Cardiac septum (tissue), 1 donor: ENCODE data around the gene ADAM8. TPM values are rescaled to one million over a fixed set of nuclear protein-coding genes. Genes with fewer than 3 reads are reported as not detected.

Source experiments
- DNase-seq: peaks from one replicate; pipeline ENCODE4 v3.0.0-alpha.2; 2020; ENCODE audit warnings: low spot score
- intact Hi-C: fragments of 100-400 bp; cut with DNase I; formaldehyde crosslinking; loops from one replicate; pipeline ENCODE4 v1.14.0; 2022
- total RNA-seq: library from RNA; stranded (reverse); fragmentation: NEBNext Ultra II Directional; extraction: Animal tissue kit (Norgen Biotek cat#: 25700); gene quantifications from one replicate; pipeline ENCODE4 v1.2.1, GENCODE V29; 2021
- donor health status: DM: no; HTN: no; CAD: no.

The ADAM8 gene
- total RNA-seq, 1 donor from 2014 or later = 4.3 TPM

DNA sequence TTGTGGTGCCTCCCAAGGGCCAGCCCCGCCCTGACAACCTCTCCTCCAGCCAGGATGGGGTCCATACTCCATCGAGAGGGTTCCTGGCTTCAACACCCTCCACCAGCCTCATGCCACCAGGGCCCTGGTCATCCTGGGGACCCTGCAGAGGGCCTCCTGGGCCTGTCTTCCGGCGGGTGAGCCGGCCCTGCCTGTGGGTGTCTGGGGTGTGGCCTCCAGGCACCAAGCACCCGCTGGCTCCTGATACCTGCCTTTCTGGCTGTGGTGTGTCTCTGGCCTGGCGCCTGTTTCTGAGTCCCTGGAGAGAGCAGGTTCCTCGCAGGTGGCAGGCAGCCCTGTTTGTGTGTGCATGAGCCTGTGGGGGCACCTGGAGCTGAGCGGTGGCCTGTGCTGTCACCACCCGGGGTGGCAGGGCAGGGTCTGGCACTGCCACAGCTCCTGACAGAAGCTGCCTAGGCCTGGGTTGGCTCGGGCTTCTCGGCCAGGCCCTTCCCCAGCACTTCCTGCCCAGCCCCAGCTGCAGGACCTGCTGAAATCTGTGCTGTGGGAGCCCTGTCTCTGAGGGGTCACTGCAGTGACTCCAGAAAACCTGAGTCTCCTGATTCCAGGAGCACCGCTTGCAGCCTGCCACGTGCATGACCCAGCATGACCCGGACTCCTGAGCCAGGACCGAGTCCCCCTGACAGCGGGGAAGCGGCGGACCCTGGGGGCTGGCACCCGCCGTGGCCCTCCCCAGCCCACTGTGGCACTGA lies 18.4 kb downstream of the ADAM8 start:
- intact Hi-C loops = loop anchor here (10.0 kb wide), 1 partner anchor 113 kb away; no protein-coding TSS in a partner anchor
- no peak for DNase-seq

DNA sequence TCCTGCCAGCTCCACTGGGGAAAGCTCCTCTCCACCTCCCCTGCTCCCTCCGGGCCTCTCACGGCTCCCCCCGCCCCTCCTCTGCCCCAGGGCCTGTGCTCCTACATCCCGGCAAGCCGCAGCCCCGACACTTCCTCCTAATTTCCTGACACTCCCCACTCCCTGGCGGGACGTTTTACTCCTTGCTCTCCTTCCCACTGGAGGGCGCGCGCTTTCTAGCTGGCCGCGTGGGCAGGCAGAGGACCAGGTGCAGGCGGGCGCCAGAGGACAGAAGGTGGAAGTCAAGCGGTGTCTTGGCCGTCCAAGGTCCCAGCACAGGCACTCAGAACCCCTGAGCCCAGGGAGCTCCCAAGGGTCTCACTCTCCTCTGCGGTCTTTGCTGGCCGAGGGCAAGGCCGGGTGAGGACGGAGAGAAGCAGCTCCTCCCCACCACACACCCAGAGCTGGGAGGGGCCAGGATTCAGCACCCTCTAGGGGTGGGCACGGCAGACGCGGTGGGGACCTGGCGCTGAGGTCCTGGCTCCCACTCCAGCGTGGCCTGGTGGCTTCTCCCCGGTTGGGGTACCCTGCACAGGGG lies 19.1 kb downstream of the ADAM8 start:
- peak; percentile 94 for DNase-seq
- intact Hi-C loops = loop anchor here (10.0 kb wide), 1 partner anchor 113 kb away; no protein-coding TSS in a partner anchor

DNA sequence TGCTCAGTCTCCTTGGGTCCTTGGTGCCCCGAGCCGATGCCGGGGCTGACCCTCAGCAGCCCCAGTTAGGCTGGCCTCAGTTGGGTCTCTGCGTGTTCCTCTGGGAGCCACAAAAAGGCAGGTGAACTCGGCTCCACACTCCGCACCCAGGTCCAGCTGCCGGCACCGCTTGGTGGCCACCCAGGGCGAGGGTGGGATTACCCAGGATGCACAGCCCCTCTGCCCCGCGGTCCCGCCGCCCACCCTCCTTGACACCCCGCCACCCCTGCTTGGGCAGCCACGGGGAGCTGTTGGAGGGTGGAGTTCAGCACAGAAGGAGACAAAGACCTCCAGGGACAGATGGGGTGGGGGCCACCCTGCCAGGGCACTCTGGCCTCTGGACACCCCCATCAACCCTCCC lies 21.3 kb downstream of the ADAM8 start:
- intact Hi-C loops = loop anchor here (10.0 kb wide), 1 partner anchor 111 kb away; no protein-coding TSS in a partner anchor
- DNase-seq = no peak

DNA sequence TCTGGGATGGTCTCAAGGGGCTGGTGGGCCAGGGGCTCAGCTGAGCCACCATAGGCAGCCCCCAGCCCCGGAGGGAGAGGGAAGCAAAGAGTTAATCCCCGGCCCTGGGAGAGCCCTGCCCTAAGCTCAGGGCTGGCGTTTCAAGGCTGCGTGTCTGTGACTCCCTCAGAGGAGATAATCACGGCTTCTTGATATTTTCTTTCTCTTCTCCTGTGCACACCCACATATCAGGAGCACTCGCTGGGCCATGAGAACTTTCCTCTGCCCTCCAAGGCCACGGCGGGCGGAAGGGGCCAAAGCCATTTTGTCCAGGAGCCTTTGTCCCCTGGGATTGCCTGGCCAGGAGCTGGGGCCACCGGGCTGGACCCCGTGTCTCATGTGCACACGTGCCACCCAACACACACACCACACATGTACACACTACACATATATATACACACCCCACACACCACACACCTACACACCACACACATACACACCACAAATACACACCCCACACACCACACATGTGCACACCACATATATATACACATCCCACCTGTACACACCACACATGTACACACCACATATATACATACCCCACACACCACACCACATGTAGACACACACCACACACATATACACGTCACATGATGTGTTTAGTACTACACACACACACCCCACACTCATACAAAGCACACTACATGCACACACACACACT lies 22.1 kb downstream of the ADAM8 start:
- no peak for DNase-seq
- intact Hi-C loops = loop anchor here (10.0 kb wide), 1 partner anchor 110 kb away; no protein-coding TSS in a partner anchor

DNA sequence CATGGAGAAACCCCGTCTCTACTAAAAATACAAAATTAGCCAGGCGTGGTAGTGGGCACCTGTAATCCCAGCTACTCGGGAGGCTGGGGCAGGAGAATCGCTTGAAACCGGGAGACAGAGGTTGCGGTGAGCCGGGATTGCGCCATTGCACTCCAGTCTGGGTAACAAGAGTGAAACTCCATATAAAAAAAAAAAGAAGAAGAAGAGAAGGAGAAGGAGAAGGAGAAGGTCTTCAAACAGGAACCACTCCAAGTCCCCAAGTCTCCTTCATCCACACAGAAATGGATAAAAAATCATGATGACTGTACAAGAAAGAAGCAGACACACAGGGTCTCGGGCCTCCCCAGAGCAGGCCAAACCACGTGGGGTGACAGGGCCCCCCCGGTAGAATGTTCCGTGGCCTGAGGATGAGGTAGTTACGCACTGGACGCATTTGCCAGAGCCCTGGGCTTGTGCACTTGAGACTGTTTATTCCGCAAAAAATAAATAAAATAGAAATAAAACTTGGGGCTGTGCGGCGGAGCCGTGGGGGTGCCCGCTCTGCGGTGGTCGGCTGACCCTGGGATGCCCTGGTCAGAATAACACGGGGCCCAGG lies 23.2 kb downstream of the ADAM8 start:
- intact Hi-C loops = loop anchor here (10.0 kb wide), 1 partner anchor 109 kb away; no protein-coding TSS in a partner anchor
- no peak for DNase-seq

DNA sequence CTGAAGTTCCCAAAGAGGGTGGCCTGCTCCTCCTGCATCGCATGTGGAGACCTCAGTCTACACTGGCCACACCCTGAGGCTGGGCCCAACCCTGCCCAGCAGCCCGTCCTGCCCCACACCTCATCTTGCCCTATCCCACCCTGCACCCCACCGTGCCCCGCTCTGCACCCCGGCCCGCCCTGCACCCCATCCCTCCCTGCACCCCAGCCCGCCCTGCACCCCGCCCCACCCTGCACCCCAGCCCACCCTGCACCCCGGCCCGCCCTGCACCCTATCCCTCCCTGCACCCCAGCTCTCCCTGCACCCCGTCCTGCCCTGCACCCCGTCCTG lies 24.5 kb downstream of the ADAM8 start:
- no peak for DNase-seq
- intact Hi-C loops = loop anchor here (10.0 kb wide), 1 partner anchor 107 kb away; no protein-coding TSS in a partner anchor

DNA sequence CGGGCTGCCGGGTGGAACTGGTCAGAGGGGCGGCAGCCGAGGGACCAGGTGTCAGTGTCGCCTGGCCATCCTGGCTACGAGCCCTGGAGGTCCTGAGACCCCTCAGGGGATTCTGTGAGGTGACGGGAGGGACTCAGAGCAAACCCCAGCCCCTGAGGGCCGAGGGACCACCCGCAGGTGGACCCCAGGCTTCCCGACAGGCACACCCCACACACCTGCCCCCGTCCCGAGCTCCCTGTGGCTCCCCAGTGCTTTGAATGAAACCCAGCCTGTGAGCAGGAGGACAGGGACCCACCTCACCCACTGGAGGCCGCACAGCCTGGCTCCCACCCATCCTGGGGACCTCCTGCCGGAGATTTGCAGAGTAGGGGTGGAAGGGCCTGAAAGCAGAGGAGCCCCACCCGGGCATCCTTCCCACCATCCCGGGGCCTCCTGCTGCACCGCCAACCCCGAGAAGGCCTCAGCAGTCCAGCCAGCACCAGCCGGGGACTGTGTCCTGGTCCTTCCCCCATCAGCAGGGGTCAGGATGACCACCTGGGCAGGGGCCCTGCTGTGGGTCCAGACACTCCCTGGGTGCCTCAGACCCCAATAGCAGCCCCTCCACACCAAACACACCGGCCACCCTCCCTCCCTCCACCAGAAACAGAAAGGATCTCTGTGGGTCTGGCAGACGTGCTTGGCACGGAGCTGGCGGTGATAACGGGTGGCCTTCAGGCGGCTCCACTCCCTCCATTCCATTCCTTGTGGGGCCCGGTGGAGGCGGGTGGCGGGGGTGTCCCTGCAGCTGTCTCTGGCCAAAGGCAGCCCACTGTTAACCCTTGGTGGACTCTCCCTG lies 25.1 kb downstream of the ADAM8 start:
- no peak for DNase-seq
- intact Hi-C loops = loop anchor here (10.0 kb wide), 1 partner anchor 107 kb away; no protein-coding TSS in a partner anchor

DNA sequence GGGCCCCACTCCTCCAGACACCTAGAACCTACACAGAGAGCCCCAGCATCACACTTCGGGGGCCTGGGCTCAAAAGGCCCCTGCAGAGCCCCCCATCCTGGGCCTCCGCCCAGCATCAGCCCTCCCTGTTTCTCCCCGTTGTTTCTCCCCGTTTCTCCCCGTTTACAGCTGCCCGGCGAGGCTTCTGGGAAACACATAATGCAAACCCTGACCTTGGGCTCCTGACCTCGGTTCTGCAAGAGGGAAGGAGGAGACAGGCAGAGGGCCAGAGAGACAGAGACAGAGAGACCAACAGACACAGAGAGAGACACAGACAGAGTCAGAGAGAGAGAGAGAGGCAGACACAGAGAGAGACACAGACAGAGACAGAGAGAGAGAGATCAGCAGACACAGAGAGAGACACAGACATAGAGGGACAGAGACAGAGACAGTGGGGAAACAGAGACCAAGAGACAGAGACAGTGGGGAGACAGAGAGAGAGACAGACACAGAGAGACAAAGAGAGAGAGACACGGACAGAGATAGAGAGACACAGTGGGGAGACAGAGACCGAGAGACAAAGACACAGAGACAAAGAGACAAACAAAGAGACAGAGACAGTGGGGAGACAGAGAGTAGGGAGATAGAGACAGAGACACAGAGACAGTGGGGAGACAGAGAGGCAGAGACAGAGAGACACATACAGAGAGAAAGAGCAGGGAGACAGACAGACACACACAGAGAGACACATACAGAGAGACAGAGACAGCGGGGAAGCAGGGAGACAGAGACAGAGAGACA lies 26.5 kb downstream of the ADAM8 start:
- no peak for DNase-seq
- intact Hi-C loops = loop anchor here (10.0 kb wide), 1 partner anchor 105 kb away; no protein-coding TSS in a partner anchor

DNA sequence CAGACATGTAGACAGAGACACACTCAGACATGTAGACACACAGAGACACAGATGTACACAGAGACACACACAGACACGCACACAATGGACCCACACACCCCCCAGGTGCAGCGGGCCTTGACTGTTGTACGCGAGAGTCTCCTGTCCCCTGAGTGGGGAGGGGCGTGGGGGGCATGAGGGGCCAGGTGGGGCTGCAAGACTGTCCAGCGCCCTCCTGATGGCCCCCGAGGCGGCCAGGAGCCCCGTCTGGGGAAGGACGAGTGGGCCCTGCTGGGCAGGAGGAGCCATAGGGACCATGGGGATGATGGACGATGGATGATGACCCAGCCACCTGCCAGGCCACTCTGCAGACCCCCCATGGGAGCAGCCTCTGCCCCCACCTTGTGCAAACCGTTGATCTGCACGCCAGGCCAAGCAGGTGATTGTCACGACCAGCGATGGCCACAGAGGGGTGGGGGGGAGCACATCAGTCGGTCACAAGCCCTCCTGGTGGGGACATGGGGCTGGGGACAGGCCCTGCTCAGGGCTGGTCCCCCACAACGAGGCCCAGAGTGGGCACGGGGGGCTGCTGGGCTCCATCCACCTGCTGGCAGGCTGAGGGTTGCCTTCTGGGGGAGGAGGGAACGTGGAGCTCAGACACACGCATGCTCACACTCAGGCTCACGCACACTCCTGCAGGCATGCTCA lies 27.4 kb downstream of the ADAM8 start:
- DNase-seq = no peak
- intact Hi-C loops = no loop called here

DNA sequence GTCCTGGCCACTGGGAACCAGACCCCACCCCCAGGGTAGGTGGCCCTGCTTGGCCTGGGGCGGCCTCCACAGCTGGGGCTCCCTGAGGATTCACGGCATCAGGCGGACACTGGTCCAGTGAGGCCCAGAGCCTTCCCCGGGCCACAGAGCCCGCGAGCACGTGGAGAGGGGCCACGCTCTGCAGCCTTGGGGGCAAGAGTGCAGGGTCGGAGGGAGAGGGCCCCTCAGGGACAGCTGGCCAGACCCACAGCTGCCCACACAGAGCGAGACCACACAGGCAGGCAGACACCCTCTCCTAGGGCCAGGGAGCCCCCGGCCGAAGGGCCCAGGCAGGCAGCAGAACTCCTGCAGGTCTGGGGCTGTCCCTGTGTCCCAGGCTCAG lies 28.3 kb downstream of the ADAM8 start:
- no peak for DNase-seq
- intact Hi-C loops = no loop called here

DNA sequence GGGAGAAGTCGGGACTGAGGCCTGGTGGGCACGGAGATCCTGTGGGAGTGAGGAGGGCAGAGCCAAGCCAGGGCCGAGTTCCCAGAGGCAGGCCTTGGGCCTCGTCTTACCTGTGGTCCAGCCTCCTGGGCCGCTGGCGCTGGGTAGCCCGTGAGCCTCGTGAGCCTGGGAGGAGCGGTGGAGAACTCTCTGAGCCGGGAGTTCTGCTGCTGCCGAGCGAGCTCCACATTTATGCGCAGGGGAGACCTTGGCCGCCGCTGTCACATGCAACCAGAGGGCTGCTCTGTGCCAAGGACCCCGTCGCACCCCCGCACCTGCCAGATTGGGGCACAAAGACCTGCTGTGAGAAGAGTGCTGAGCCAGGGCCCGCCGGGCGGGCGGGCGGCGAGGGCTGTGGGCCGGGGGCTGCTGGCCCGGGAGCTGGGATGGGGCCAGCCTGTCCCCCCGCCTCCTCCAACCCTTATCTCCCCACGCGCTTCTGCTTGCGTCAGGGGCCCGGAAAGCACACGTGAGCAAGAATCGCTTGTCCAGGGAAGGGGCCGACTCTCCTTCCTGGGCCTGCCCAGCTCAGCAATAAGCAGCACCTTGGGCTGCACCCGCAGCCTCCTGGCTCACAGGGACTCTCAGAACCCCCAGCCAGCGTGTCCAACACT lies 28.9 kb downstream of the ADAM8 start:
- no peak for DNase-seq
- intact Hi-C loops = no loop called here

DNA sequence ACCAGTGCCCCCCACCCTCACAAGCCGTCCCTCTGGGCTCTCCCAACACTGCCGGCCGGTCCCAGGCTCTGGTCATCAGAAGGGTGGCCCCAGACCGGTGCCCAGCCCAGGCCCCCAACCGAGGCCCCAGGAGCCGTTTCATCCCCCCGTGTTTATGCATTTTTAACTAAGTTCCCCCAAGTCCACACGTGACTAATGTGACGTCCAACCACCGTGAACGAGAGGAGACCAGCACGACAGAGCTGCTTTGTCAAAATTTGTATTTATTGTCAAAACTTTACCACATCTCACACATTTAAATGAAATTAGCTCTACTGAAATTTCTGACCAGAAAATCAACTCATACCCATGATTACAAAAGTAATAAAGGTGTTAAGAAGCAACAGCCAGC lies 30.4 kb downstream of the ADAM8 start:
- intact Hi-C loops = no loop called here
- no peak for DNase-seq

DNA sequence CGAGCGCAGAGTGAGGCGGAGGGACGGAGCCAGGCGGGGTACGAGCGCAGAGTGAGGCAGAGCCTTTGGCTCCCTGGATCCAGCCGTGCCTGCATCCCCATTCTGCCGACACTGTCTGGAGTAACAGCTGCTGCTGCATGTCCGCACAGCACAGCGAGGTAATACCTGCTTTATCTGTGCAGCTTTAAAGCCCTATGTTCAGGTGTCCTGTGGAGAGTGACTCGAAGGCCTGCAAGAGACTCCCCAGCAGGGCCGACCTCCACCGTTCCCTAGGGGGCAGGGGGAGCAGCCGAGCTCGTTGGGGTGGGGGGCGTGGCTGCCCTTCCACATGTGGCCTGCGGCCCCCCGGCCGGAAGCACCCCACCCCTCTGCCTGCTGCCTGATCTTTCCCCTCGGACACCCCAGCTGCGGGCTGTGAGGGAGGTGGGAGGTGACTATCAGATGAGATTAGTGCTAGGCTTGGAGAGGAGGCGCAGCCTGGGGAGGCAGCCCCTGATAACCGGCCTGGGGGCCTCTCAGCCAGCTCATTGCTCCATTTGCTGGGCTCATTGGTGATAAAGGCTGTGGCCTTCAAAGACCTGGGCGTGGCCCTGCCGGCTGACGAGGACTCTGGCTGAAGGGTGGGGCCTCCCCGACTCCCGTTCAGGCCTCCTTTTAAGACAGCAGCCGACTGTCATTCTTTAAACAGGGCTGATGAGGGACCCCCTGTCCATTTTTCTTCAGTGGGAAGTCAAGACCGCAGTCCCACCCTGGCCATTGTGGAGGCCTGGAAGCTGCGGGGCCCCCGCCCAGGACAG lies 31.0 kb downstream of the ADAM8 start:
- DNase-seq = no peak
- intact Hi-C loops = no loop called here

DNA sequence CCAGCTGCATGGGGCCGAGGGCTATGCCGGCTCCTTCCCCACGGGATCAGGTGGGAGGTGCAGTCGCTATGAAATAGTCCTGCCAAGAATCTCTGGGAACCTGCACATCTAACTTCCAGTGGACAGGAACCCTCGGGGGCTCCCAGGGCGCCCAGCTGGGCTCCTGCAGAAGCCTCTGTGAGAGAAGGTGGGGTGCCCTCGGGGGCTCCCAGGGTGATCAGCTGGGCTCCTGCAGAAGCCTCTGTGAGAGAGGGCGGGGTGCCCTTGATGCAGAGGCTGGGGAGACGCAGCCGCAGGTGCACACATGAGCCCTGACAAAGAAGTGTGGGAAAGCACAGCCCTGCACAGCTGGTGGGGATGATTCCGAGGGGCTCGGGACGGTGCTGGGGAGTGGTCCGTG lies 33.1 kb downstream of the ADAM8 start:
- intact Hi-C loops = no loop called here
- no peak for DNase-seq

DNA sequence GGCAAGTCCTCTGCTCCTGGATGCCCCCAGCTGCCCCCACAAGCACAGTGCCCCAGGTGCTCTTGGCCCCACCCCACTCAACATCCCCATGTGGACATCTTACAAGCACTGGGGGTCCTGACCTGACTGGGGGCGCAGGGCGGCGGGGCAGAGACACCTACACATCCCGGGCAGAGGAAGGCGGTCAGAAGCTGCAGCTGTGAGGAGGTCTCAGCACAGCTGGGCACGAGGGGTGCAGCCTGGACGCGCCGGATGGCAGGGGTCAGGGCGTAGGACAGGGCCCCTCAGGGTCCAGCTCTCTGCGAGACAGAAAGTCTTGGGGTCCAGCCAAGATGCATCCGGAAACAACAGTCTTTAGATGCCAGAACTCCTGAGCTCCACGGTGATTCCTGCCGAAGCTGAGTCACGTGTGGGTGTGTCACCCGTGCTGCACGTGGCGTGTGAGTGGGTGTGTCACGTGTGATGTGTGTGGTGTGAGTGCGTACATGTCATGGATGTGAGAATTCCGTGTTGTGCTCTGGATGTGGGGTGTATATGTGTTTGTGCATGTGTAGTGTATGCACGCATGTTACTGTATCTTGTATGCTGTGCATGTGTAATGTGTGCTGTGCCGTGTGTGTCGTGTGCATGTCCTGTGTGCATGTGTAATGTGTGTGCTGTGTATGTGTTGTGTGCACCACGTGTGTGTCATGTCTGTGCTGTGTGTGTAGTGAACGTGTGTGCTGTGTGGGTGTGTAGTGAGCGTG lies 33.9 kb downstream of the ADAM8 start:
- intact Hi-C loops = no loop called here
- no peak for DNase-seq
